ENCODE measurements around the gene IL22RA1.

The IL22RA1 gene

DNA sequence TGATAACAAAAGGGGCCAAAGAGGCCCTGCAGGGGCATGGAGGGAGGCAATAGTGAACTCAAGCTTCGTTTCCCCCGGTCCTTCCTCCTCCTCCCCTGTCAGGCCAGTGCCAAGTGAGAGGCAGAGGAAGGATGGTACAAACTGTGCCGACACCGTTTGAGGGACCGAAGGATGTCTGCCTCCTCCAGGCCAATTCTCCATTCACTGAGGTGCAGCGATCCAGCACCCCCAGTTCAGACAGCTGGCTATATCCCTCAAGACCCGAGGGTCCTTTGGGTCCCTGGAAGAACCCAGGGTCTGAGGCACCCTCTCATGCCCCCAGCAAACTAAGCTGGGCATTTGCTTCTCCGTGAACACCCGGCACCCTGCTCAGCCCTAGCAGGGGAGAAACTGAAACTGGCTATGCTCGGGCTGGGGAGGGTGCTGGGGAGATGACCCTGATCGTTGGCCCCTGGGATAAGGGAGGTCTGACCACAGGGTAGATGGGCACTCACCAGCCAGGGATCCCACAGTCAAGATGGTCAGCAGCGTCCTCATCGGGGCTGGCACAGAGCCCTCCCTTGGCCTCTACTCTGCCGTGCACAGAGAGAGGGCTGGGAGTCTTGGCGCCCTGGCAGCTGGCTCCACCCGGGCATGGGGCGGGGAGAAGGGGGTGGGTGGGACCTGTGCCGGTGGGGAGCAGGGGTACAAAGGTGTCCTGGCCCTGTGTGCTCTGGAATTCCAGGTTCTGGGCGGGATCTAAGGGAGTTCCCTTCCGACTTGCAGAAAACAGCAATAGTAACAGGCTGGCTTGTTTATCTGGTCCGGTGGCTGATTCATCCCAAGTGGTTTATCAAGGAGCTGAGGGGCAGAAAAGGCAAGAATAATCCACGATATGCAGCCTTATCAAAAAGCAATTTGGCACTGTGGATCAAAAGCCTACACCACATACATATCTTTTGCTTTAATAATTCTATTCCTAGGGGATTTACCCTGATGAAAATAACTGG, at the start of gene IL22RA1:
Gene IL22RA1, minus strand, starts transcription at position 595 of the 989 bp plus-strand sequence. Its CDS starts 58 bp downstream, at position 537.
- DNase-seq (ENCODE audit: low read depth in 2 of 2) = no peak

- DNase-seq (ENCODE audit: low read depth in 2 of 2) = peak in 1 of 2 donors; percentile 20
Observed at GRCh38 chr1:24191860-24192259, 48.9 kb upstream of the IL22RA1 start.

DNA sequence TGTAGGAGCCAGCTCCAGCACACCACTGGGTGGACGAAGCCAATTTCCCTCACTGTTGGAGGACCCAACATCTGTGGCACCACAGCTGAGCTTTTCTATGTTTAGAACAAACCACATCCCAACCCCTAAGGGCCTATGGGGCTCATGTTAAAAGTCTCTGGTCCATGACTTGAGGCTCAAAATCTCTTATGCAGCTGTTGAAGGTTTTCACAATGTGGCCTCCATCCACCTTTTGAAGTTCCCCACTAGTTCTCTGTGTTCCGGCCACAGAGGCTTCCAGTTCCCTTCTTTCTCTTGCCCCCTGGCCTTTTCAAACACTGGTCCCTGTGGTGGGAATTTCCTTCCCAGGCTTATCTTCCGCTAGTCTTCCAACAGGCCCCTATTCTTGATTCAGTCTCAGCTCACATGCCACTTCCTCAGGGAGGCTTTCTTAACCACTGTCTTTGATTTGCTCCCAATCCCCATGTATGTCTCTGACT, 48.1 kb upstream of the IL22RA1 start:
- no peak for DNase-seq (ENCODE audit: low read depth in 2 of 2)

DNA sequence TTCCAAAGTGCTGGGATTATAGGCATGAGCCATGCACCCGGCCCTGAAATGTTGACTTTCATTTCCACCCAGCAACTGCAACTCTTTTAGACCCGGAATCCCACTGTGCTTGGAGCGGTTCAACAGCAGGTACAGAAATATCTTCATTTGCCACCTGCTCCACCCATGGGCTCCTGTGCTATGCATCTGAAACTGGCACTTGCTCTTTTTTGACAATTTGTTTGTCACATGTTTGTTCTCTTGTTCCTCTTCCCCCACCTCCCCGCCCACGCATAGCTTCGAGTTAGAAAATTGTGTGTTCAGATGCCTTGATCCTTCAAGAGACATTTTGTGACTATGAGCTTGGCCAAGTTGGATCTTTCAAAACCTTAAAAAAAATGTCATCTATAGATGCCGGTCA, 46.6 kb upstream of the IL22RA1 start:
- no peak for DNase-seq (ENCODE audit: low read depth in 2 of 2)

GRCh38 chr1:24186993-24187790, 44.3 kb upstream of the IL22RA1 start, which contains the start of gene IFNLR1:
Gene IFNLR1 (minus strand): TSS chr1:24187289. CDS start chr1:24187248, 41 bp downstream.
- DNase-seq (ENCODE audit: low read depth in 2 of 2) = peak; percentile 69 to 73

DNA sequence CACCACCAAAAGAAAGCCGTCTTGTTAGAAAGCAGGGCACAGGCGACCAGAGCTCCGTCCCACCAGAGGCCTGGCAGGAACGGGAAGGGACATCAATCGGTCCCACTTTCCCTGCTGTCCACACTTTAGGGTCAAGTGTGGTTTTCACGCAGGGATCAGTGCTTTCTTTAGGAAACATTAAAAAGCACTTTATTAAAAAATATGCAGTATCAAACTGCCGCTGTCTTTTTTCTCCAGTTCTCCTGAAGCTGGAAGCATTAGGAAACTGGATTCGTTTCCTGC, 43.7 kb upstream of the IL22RA1 start:
- no peak for DNase-seq (ENCODE audit: low read depth in 2 of 2)

DNA sequence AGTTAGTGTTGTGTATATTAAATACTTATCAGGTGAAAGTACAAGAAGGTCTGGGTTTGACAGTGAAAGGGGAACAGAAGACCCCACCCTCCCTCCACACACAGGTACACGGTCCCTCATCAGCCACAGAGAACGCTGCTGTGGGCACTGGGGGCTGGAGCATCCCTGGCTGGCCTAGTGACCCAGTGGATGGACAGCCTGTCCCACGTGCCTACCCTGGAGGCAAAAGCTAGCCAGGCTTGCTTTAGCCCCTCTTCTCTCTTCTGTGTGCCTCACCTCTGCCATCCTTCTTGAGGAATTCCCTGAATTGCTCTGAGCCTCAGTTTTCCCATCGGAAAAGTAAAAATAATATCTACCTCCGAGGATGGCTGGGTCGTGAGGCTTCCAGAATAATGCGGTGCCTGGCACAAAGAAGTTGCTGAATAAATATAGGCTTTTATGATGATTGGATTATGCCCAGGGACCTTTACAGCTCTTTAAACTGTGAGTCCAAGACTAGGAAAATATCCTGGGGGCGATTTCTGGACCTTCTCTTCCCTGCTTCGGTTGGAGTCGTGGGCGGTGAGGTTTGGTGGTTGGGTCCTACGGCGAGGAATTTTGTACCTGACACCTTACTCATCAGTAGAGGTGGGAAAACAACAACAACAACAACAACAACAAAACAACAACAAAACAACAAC, 43.2 kb upstream of the IL22RA1 start:
- no peak for DNase-seq (ENCODE audit: low read depth in 2 of 2)

- no peak for DNase-seq (ENCODE audit: low read depth in 2 of 2)
Observed at GRCh38 chr1:24185076-24185475, 42.1 kb upstream of the IL22RA1 start.

GRCh38 chr1:24182061-24182460, 39.1 kb upstream of the IL22RA1 start:
- no peak for DNase-seq (ENCODE audit: low read depth in 2 of 2)

GRCh38 chr1:24181619-24182018, 38.7 kb upstream of the IL22RA1 start:
- DNase-seq (ENCODE audit: low read depth in 2 of 2) = no peak

DNA sequence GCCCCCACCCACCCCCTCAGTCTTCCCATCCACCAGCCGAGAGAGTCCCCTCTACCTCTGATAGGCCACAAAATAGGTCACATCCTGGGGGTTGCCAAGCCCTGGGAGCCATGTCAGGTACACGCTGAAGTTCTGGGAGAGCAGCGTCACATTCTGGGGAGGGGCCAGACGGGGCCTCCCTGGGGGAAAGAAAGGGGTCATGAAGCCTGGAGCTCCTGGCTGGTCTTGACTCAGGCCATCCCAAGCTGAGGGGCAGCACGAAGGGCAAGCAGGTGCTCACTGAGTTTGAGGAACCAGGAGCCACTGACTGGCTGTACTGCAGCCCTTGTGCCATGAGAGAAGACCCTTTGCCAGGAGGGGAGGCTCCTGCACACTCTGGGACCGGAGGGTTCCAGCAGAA, 37.7 kb upstream of the IL22RA1 start:
- no peak for DNase-seq (ENCODE audit: low read depth in 2 of 2)

GRCh38 chr1:24179251-24179840, 36.4 kb upstream of the IL22RA1 start:
- no peak for DNase-seq (ENCODE audit: low read depth in 2 of 2)

DNA sequence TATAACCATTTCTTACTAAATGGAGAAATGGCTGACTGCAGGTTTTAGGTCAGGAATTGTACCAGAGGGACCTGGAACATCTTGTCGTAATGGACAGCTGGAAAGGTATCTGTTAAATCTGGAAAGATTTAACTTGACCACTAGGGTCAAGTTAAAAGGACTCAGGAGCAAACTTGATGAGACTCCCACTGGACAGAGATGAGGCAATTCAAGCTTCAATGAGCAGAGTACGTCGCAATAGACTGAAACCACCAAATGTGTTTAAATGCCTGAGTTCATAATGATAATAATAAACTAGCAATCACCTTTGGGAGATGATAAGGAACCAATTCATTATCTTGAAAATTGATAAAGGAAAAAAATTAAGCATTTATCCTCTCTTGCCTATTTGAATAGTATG, 35.5 kb upstream of the IL22RA1 start:
- no peak for DNase-seq (ENCODE audit: low read depth in 2 of 2)

- no peak for DNase-seq (ENCODE audit: low read depth in 2 of 2)
Observed at GRCh38 chr1:24177161-24177560, 34.2 kb upstream of the IL22RA1 start.

GRCh38 chr1:24175033-24175755, 32.3 kb upstream of the IL22RA1 start:
- DNase-seq (ENCODE audit: low read depth in 2 of 2) = no peak

GRCh38 chr1:24173638-24174575, 31.0 kb upstream of the IL22RA1 start:
- no peak for DNase-seq (ENCODE audit: low read depth in 2 of 2)

DNA sequence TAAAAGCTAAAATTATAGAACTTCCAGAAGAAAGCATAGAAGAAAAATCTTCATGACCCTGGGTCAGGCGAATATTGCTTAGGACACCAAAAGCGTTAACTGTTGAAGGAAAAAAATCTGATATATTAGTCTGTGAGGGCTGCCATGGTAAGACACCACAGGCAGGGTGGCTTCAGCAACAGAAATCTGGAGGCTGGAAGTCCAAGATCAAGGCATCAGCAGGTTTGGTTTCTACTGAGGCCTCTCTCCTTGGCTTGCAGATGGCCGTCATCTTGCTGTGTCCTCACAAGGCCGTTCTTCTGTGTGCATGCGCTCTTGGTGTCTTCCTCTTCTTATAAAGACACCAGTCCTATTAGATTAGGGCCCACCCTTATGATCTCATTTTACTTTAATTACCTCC, 29.7 kb upstream of the IL22RA1 start:
- DNase-seq (ENCODE audit: low read depth in 2 of 2) = no peak

GRCh38 chr1:24169286-24169685, 26.3 kb upstream of the IL22RA1 start:
- no peak for DNase-seq (ENCODE audit: low read depth in 2 of 2)

DNA sequence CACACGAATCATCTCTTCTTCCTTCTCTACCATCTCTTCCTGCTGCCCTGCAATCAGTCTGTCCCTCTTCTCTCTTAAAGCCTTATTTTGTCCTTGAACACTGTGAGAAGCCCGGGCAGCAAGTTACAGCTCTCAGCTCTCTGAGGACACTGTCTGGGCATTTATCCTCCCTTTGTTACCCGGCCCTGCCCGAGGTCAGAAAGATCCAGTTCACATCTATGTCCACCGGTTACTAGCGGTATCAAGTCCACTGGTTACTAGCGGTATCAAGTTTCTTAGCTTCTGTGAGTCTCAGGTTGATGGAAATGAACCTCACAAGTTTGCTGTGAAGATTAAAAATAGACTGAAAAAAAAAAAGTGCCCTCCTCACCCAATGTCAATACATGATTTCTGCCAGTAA, 25.3 kb upstream of the IL22RA1 start:
- DNase-seq (ENCODE audit: low read depth in 2 of 2) = no peak

- DNase-seq (ENCODE audit: low read depth in 2 of 2) = no peak
Observed at GRCh38 chr1:24167008-24167407, 24.1 kb upstream of the IL22RA1 start.

Data from stimulated activated CD8-positive, alpha-beta memory T cell treated with anti-CD3 and anti-CD28 coated beads, Interleukin-2, amount 100 ng/mL, for 48 hours (primary cell).